SW 1271 (cell line): ENCODE results near the gene WWOX.
"Not testable (repeated sequence)": the region's sequence is repeated elsewhere in the genome, so short reads cannot be mapped to it uniquely, and the experiment has no call there.

Experiments
- DNase-seq, 2 experiments: peaks; one replicate each; lab custom pipeline; 2025; lab: John Stamatoyannopoulos, UW

Gene WWOX

GRCh38 chr16:79026117-79026516 is 926.7 kb downstream of the WWOX start:
- no peak for DNase-seq

DNA sequence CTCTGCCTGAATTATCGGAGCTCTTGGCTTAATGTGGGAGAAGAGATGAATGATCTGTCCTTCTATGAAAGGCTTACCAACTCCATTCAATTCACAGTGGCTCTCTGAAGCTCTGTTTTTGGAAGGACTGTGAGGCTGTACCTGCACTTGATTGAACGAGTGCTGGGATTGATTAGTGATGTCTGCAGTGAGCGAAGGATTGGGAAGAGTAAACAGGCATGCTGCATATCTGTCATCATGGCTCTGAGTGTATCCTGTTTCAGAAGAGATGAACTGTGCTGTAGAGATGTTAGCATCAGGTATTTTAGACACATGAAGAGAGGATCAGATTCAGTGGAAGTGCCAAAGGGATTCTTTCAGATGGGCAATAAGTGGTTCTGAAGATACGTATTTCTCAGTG is 937.1 kb downstream of the WWOX start:
- no peak for DNase-seq

GRCh38 chr16:79037521-79038373 is 938.3 kb downstream of the WWOX start:
- DNase-seq, result no peak

DNA sequence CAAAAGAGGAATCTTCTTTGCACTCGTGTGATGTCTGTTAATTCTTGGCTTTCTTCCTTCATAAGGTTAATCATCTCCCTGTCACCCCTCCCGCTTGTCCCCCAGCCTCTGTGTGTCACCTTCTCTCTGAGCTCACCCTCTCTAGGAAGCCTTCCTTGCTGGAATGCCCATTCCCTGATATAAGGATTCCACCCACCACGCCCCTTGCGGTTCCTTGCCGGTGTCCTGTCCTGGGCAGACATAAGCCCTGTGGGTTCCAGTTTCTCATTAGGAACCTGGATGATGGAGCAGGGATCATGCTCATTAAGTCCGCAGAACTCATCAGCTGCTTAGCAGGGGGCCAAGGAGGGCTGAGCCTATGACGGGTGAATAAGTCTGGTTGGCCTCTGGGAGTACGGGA is 941.8 kb downstream of the WWOX start:
- no peak for DNase-seq

DNA sequence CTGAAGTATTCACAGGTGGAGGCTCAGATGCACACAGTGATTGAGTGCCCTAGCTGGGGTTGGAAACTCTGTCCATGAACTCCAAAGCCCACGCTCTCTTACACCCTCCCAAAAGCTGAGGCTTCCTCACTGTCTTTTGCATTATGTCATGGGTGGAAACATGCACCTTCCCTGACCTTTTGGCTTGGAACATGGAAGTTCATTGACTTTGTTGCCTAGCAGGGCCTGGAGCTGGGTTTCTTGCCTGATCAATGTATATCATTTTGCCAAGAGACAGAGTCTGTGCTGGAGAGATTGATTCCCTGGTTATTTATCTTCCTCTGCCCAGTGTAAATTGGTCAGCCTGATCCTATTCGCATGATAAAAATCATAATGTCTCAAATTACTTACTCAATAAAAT is 942.7 kb downstream of the WWOX start:
- DNase-seq, result no peak

- DNase-seq, result no peak
Measured at GRCh38 chr16:79042886-79043285, 943.4 kb downstream of the WWOX start.

GRCh38 chr16:79045191-79045590 is 945.7 kb downstream of the WWOX start:
- DNase-seq, result no peak

- peak in 1 of 2 experiments; percentile 1 for DNase-seq
Measured at GRCh38 chr16:79047337-79047736, 947.9 kb downstream of the WWOX start.

GRCh38 chr16:79049040-79049439 is 949.6 kb downstream of the WWOX start:
- no peak for DNase-seq

DNA sequence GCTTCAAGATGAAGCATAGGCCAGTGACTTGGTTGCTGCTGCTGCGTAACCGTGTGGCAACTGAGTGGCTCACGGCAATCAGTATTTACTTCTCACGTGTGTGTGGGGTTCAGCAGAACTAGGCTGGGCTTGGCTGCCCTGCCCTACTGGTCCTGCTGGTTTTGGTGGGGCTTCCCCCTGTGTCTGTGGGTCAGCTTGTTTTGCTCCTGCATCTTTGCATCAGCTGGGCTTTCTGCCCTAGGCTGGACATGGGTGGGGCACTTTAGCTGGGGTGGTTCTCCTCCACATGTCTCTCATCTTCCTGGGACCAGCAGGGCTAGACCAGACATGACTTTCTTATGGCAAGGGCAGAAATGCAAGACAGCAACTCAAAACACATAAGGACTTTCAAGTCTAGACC is 950.6 kb downstream of the WWOX start:
- DNase-seq, result no peak

GRCh38 chr16:79051313-79051712 is 951.9 kb downstream of the WWOX start:
- DNase-seq, result no peak

DNA sequence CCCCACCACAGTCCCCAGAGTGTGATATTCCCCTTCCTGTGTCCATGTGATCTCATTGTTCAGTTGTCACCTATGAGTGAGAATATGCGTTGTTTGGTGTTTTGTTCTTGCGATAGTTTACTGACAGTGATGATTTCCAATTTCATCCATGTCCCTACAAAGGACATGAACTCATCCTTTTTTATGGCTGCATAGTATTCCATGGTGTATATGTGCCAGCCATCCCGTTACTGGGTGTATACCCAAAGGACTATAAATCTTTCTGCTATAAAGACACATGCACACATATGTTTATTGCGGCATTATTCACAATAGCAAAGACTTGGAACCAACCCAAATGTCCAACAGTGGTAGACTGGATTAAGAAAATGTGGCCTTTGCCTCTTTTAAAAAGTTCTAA is 952.7 kb downstream of the WWOX start:
- not testable (repeated sequence) for DNase-seq

DNA sequence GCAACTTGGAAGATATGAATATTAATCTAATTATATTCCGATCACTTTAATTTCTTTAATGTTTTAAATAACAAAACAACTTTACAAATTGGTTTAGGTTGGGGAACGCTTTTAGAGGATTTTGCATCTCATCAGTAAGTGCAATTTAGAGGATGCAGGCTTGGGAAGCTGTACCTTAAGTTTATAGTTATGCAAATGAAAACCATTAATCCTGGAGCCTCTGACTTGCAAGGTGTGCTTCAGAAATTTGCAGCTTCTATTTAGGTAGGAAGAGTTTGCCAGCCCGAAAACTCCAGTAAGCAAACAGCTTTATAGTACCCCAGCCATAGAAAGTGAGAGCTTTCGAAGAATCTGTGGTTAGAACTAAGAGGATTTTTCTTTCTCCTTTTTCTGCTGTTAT is 954.1 kb downstream of the WWOX start:
- DNase-seq, result no peak

- DNase-seq, result no peak
Measured at GRCh38 chr16:79054211-79054984, 954.9 kb downstream of the WWOX start.

DNA sequence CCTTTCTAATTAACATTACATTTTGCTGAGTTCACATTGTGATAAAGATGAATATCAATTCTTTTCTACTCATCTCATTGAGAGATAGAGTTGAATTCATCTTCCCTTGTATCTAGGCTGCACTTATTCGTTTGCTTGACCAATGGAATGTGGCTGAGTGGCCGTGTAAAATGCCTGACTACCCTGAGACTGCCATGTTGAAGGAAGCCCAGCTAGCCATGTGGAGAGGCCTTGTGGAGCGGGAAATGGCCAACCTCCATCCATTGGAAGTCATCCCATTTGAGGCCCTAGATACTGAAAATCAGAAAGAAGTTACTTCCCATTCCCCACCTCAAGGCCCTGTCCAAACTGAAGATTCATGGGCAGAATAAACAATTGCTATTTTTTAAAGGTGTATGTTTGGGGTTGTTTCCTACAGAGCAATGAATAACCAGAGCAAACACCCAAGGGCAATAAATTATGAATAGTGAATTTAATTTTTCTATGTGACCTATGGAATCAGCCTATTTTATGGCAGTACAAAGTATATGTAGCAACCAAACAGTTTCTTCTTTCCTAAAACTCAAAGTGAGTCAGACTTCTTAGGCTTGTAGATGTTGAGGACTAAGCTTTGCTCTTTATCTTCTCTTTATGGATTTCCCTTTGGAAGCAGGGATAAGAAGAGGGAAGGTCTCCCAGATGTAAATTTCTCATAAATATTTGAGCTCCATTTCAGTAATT is 956.0 kb downstream of the WWOX start:
- no peak for DNase-seq

DNA sequence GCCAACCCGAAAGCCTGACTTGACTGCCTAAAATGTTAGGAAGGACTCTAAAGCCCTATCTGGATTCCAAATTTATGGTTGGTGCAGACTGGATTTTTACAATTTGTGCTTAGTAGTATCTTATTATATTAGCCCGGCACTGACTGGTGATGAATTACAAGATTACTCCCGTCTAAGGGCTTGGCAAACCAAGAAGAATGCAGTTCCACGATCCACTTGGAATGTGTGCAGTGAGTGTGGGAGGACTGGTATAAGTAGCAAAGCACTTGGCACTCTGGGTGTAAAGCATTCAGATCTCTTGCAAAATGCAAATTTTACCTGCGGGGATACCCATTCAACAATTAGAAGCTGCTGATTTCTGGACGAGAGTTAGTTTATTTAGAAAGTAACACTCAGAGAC is 961.7 kb downstream of the WWOX start:
- no peak for DNase-seq

DNA sequence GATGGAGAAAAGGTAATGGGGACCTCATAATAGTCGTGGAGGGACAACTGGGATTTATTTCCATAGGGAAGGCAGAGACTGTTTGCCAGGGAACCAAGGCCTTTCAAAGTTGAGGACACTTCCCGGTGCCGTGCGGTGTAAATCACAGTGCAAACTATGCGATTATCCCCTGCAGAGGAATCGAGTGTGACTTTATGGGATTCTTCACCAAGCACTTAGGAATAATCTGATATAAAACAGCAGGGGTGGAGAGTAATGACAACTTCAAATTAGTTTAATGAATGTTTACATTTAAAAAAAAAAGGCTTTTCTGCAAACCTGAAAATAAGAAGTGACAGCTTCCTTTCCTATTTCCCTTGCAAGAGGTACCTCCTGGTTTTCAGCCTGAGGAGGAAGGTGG is 962.9 kb downstream of the WWOX start:
- no peak for DNase-seq

- no peak for DNase-seq
Measured at GRCh38 chr16:79062821-79063220, 963.4 kb downstream of the WWOX start.

DNA sequence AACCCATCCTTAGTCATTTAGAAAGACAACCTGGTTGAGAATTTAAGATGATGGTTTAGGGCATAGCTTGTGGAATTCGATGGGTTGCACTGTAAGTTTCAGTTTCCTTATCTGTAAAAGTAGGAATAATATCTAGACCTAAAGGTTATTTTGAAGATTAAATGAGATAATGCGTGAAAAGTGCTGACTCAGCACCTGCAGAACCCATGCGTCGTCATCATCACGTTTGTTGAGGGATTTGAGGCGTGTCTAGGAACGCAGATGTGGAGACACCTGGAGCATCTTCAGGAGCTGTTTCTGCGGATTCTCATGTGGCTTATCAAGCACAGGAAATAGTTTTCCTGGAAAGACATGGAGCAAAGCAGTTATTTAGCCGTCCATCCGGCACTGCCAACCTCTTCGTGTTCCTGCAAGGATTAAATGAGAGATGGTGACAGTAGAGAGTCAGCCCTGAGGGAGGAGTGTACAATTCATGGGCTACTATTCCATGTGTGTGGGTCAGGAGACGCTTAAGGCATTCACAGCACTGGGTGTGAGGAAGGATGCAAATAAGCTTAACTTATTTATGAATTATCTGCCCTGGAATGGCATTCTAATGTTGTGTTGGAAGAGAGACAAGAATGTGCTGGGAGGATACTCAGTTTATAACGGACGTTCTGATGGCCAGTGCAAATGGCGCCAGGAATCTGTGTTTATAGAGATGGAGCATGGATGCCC is 965.0 kb downstream of the WWOX start:
- no peak for DNase-seq

- DNase-seq, result no peak
Measured at GRCh38 chr16:79066561-79066960, 967.1 kb downstream of the WWOX start.

GRCh38 chr16:79067600-79067999 is 968.1 kb downstream of the WWOX start:
- no peak for DNase-seq

DNA sequence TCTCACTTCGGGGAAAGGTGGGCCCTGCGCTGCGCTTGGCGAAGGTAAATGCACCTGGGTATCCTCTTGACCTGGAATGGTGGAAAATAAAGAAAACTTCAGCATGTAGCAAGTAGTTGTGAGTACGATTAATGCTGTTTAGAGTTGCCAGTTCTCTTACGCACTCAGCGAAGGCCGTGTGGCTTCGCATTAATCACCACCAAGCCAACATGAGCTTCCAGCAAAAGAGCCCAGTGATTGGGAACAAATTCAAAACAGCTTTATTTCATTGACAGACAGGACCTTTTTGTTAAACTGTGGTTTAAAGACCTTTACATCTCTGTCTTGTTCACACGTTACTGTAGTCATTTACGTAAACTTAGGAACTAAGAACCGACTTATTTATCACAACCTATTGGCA is 969.7 kb downstream of the WWOX start:
- DNase-seq, result no peak
